ENCODE results near the gene HS2ST1. TPM values are rescaled to one million over a fixed set of nuclear protein-coding genes. Genes with fewer than 3 reads are reported as not detected.
"Not testable (repeated sequence)": the region's sequence is repeated elsewhere in the genome, so short reads cannot be mapped to it uniquely, and the experiment has no call there.

HS2ST1 gene
- total RNA-seq, 2 donors from 2014 or later = 7.7 TPM

GRCh38 chr1:86953167-86953566 lies 38.7 kb downstream of the HS2ST1 start:
- no peaks in the 10 kb centered on the region for H3K9me3 ChIP-seq
- TF ChIP-seq CTCF (IDR thresholded peaks at IDR 0.05) = no peak
- H3K4me1 ChIP-seq = peaks cover 0 to 4% of the 10 kb centered on the region in 2 donors
- H3K4me3 ChIP-seq = no peak overlapping the region
- no peak overlapping the region for H3K27ac ChIP-seq
- H3K27me3 ChIP-seq = no peaks in the 10 kb centered on the region
- DNase-seq (ENCODE audit: low spot score) = no peak
- no peaks in the 10 kb centered on the region for H3K36me3 ChIP-seq

GRCh38 chr1:86955678-86956077 lies 41.2 kb downstream of the HS2ST1 start:
- Histone ChIP-seq H3K4me1 (no peaks in the 10 kb centered on the region), H3K9me3 (no peaks in the 10 kb centered on the region), H3K4me3 (no peak overlapping the region), H3K27me3 (no peaks in the 10 kb centered on the region), H3K36me3 (no peaks in the 10 kb centered on the region), H3K27ac (no peak overlapping the region)
- DNase-seq (ENCODE audit: low spot score) = no peak
- TF ChIP-seq CTCF (IDR thresholded peaks at IDR 0.05) = no peak

GRCh38 chr1:86956221-86956620 lies 41.8 kb downstream of the HS2ST1 start:
- DNase-seq (ENCODE audit: low spot score) = no peak
- no peak for TF ChIP-seq CTCF (IDR thresholded peaks at IDR 0.05)
- no peaks in the 10 kb centered on the region for H3K4me1 ChIP-seq
- no peak overlapping the region for H3K27ac ChIP-seq
- H3K4me3 ChIP-seq = no peak overlapping the region
- no peaks in the 10 kb centered on the region for H3K36me3 ChIP-seq
- no peaks in the 10 kb centered on the region for H3K9me3 ChIP-seq
- H3K27me3 ChIP-seq = no peaks in the 10 kb centered on the region

GRCh38 chr1:86957221-86957620 lies 42.8 kb downstream of the HS2ST1 start:
- no peak for TF ChIP-seq CTCF (IDR thresholded peaks at IDR 0.05)
- H3K27me3 ChIP-seq = no peaks in the 10 kb centered on the region
- no peaks in the 10 kb centered on the region for H3K4me1 ChIP-seq
- no peak overlapping the region for H3K27ac ChIP-seq
- no peaks in the 10 kb centered on the region for H3K36me3 ChIP-seq
- H3K9me3 ChIP-seq = no peaks in the 10 kb centered on the region
- no peak for DNase-seq (ENCODE audit: low spot score)
- H3K4me3 ChIP-seq = no peak overlapping the region

- Histone ChIP-seq H3K4me1 (no peaks in the 10 kb centered on the region), H3K9me3 (no peaks in the 10 kb centered on the region), H3K36me3 (no peaks in the 10 kb centered on the region), H3K4me3 (no peak overlapping the region), H3K27me3 (no peaks in the 10 kb centered on the region), H3K27ac (no peak overlapping the region)
- DNase-seq (ENCODE audit: low spot score) = no peak
- TF ChIP-seq CTCF (IDR thresholded peaks at IDR 0.05) = no peak
Observed at GRCh38 chr1:86960548-86960947, 46.1 kb downstream of the HS2ST1 start.

GRCh38 chr1:86963841-86964240 lies 49.4 kb downstream of the HS2ST1 start:
- H3K36me3 ChIP-seq; H3K27me3 ChIP-seq; DNase-seq (ENCODE audit: low spot score); H3K27ac ChIP-seq; H3K4me3 ChIP-seq; H3K9me3 ChIP-seq; H3K4me1 ChIP-seq: not testable (repeated sequence)
